ENCODE data around the gene IQGAP2. TPM values are rescaled to one million over a fixed set of nuclear protein-coding genes. Genes with fewer than 3 reads are reported as not detected.

IQGAP2 gene
- total RNA-seq, 1 donor from 2014 or later, result 8.8 TPM

DNA sequence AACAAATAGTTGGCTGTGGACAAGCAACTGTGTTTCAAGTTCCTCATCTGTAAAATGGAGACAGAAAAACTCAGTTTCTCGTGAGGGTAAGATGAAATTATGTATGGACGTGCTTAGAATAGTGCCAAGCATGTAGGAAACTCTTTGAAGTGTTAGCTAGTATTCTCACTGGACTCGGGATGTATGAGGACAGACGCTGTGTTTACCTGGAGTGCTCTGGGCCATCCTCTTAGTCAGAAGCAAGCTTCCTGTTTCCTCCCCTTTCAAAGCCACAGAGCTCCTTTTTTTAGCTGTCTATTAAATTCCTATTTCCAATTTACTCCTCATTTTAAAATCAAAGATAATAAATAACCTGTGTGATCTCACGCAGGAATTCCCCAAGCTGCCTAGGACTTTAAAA is 23.8 kb upstream of the IQGAP2 start:
- TF ChIP-seq, protein P1, sequence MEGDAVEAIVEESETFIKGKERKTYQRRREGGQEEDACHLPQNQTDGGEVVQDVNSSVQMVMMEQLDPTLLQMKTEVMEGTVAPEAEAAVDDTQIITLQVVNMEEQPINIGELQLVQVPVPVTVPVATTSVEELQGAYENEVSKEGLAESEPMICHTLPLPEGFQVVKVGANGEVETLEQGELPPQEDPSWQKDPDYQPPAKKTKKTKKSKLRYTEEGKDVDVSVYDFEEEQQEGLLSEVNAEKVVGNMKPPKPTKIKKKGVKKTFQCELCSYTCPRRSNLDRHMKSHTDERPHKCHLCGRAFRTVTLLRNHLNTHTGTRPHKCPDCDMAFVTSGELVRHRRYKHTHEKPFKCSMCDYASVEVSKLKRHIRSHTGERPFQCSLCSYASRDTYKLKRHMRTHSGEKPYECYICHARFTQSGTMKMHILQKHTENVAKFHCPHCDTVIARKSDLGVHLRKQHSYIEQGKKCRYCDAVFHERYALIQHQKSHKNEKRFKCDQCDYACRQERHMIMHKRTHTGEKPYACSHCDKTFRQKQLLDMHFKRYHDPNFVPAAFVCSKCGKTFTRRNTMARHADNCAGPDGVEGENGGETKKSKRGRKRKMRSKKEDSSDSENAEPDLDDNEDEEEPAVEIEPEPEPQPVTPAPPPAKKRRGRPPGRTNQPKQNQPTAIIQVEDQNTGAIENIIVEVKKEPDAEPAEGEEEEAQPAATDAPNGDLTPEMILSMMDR (IDR thresholded peaks at IDR 0.05), result no peak
- Mint-ChIP-seq H3K36me3 (ENCODE audit: unreplicated experiment) (no peaks in the 10 kb centered on the region), H3K27ac (ENCODE audit: unreplicated experiment) (no peak overlapping the region), H3K9me3 (ENCODE audit: unreplicated experiment) (no peaks in the 10 kb centered on the region), H3K27me3 (ENCODE audit: unreplicated experiment) (no peaks in the 10 kb centered on the region), H3K4me1 (ENCODE audit: unreplicated experiment) (peaks cover 3% of the 10 kb centered on the region), H3K4me3 (ENCODE audit: unreplicated experiment) (no peak overlapping the region)
- no peak for DNase-seq (ENCODE audit: extremely low spot score, unreplicated experiment)

DNA sequence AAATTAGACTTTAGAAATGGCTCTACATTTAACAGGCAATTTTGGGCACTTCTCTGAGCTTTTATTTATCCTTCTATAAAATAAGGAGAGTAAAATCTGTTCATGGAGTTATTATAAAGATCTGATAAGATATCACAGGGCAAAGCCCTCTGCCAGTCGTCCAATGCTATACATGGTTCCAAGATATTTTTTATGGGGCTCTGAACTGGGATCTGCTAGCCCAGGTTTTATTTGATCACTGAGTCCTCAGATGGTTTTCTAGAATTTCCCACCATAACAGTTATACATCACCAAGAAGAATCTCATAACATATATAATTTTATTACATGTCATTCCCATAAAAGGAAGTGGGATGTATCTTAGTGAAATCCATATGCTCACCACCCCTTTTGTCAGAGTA is 23.2 kb upstream of the IQGAP2 start:
- no peaks in the 10 kb centered on the region for H3K27me3 Mint-ChIP-seq (ENCODE audit: unreplicated experiment)
- H3K4me3 Mint-ChIP-seq (ENCODE audit: unreplicated experiment), result no peak overlapping the region
- peaks cover 3% of the 10 kb centered on the region for H3K4me1 Mint-ChIP-seq (ENCODE audit: unreplicated experiment)
- H3K36me3 Mint-ChIP-seq (ENCODE audit: unreplicated experiment), result no peaks in the 10 kb centered on the region
- H3K27ac Mint-ChIP-seq (ENCODE audit: unreplicated experiment), result no peak overlapping the region
- TF ChIP-seq, protein P1 (IDR thresholded peaks at IDR 0.05), result no peak
- DNase-seq (ENCODE audit: extremely low spot score, unreplicated experiment), result no peak
- no peaks in the 10 kb centered on the region for H3K9me3 Mint-ChIP-seq (ENCODE audit: unreplicated experiment)

DNA sequence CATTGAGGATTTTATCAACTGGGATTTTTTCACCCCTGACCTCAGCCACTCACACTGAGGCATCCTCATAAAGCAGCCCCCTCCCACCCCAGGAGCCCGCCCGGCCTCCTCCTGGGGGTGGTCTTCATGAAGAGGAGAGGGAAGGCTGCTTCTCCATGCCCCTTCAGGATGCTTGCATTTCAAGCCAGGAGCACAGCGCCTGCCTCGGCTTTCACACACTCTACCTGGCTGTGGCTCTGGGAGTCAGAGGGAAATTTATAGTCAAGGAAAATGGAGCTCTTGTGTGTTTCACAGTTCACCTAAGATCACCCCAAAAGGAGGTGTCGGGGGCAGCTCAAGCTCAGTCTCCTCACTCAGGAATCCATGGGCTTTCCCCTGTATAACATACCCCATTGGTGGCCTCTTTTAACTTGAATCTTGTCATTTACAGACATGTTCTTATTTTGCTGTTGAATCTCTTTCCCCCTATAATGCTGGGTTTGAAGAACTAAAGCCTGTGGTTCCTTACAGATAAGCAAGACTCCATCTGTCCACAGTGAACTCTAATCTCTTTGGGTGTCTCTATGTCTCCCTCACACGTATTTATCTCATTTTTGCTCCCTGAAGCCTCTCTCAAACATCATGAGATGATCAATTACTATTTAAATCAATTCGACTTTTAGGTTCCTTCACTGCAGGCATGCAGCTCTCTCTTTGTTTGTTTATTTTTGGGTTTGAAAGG is 22.6 kb upstream of the IQGAP2 start:
- Mint-ChIP-seq H3K4me1 (ENCODE audit: unreplicated experiment) (peaks cover 3% of the 10 kb centered on the region), H3K27me3 (ENCODE audit: unreplicated experiment) (no peaks in the 10 kb centered on the region), H3K4me3 (ENCODE audit: unreplicated experiment) (no peak overlapping the region), H3K27ac (ENCODE audit: unreplicated experiment) (no peak overlapping the region), H3K9me3 (ENCODE audit: unreplicated experiment) (no peaks in the 10 kb centered on the region), H3K36me3 (ENCODE audit: unreplicated experiment) (no peaks in the 10 kb centered on the region)
- DNase-seq (ENCODE audit: extremely low spot score, unreplicated experiment), result no peak
- TF ChIP-seq, protein P1 (IDR thresholded peaks at IDR 0.05), result no peak

DNA sequence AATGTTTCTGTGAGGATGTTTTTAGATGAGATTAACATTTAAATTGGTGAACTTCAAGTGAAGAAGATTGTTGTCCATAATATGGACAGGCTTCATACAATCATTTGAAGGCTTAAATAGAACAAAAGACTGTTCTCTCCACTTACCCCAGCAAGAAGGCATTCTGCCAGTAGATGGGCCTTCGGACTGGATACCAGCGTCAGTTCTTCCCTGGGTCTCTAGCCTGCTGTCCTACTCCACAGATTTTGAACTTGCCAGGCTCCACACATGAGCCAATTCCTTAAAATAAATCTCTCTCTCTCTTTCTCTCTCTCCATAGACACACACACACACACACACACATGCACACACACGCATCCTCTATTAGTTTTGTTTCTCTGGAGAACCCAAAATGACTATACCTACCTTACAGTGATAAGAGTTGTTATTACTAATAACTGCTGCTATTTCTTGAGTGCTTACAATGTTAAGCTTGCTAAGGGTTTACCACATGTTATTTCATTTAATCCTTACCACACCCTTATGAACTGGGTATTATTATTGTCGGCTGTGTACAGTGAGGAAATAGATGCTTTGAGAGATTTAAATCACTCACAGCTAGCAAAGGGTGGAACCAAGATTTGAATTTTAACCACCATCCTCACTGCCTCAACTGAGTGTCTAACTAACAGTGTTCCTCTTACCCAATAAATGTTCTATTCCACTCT is 19.8 kb upstream of the IQGAP2 start:
- no peaks in the 10 kb centered on the region for H3K36me3 Mint-ChIP-seq (ENCODE audit: unreplicated experiment)
- no peak overlapping the region for H3K27ac Mint-ChIP-seq (ENCODE audit: unreplicated experiment)
- no peak for DNase-seq (ENCODE audit: extremely low spot score, unreplicated experiment)
- H3K9me3 Mint-ChIP-seq (ENCODE audit: unreplicated experiment), result no peaks in the 10 kb centered on the region
- H3K4me1 Mint-ChIP-seq (ENCODE audit: unreplicated experiment), result peaks cover 12% of the 10 kb centered on the region
- H3K27me3 Mint-ChIP-seq (ENCODE audit: unreplicated experiment), result no peaks in the 10 kb centered on the region
- TF ChIP-seq, protein P1 (IDR thresholded peaks at IDR 0.05), result no peak
- no peak overlapping the region for H3K4me3 Mint-ChIP-seq (ENCODE audit: unreplicated experiment)

DNA sequence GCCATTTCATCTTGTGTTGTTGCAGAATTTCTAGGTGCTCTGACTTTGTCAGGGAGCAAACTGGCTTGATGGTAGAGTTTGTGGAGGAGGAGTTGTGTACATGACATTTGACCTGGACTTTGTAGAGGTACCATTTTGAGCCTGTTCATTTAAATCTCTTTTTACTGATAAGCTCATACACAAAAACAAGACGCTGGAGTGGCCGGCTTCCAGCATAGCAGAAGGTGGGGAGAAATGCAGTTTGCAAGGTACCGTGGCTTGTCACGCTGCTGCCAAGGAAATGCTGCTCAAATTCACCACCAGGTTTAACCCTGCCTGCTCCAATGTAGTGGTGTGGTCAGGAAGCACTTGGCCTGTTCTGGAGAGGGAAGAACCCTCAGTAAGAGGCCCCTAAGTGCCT is 18.9 kb upstream of the IQGAP2 start:
- TF ChIP-seq, protein P1 (IDR thresholded peaks at IDR 0.05), result no peak
- Mint-ChIP-seq H3K4me3 (ENCODE audit: unreplicated experiment) (no peak overlapping the region), H3K27me3 (ENCODE audit: unreplicated experiment) (no peaks in the 10 kb centered on the region), H3K9me3 (ENCODE audit: unreplicated experiment) (no peaks in the 10 kb centered on the region), H3K36me3 (ENCODE audit: unreplicated experiment) (no peaks in the 10 kb centered on the region), H3K27ac (ENCODE audit: unreplicated experiment) (no peak overlapping the region), H3K4me1 (ENCODE audit: unreplicated experiment) (peaks cover 19% of the 10 kb centered on the region)
- DNase-seq (ENCODE audit: extremely low spot score, unreplicated experiment), result no peak
